IMR-90 (cell line): Measurements from ENCODE around the gene C7. TPM values are rescaled to one million over a fixed set of nuclear protein-coding genes. Genes with fewer than 3 reads are reported as not detected.
A peak's percentile ranks its signal among the peaks of the same experiment; 100 is the strongest.

Source experiments
- ATAC-seq: fragments of 200-7000 bp; cut with Tn5 transposase; 2 replicates; pipeline ENCODE4 v1.9.1; 2020; ENCODE audit warnings: low read depth, mild to moderate bottlenecking, moderate library complexity
- BruUV-seq: library from RNA; stranded (reverse); fragments of 400-500 nt; replicated peaks from 2 replicates; lab custom pipeline; 2021; lab: Mats Ljungman, UMichigan
- CTCF ChIA-PET: fragments of 300-600 bp; formaldehyde crosslinking; extraction: SDS; loops from one replicate; lab custom pipeline; 2021; ENCODE audit warnings: antibody characterized with exemption; lab: Yijun Ruan, JAX
- POLR2A ChIA-PET: fragments of 300-600 bp; sonication (Branson Sonifier 250); formaldehyde crosslinking; loops from one replicate; lab custom pipeline; 2022; ENCODE audit warnings: antibody characterized with exemption; ENCODE audit not compliant: unreplicated experiment; lab: Charles Lee
- DNase-seq: peaks from one replicate; pipeline ENCODE4 v3.0.0; 2013
- H2AFZ ChIP-seq: replicated peaks from 2 replicates; pipeline ENCODE3; 2013; ENCODE audit warnings: low read length, mild to moderate bottlenecking; ENCODE audit not compliant: poor library complexity
- H2AK5ac ChIP-seq: 2 replicates; pipeline ENCODE4 v1.6.1; 2013; ENCODE audit warnings: low read depth, low read length, inconsistent platforms
- H2AK9ac ChIP-seq: replicated peaks from 2 replicates; pipeline ENCODE3; 2013; ENCODE audit warnings: mild to moderate bottlenecking, low read depth, low read length, moderate library complexity; ENCODE audit not compliant: poor library complexity
- H2BK120ac ChIP-seq: 2 replicates; pipeline ENCODE4 v1.6.1; 2013; ENCODE audit warnings: low read depth, low read length, inconsistent platforms
- H2BK15ac ChIP-seq: 3 replicates; pipeline ENCODE4 v1.6.1; 2013; ENCODE audit warnings: low read depth, low read length, inconsistent platforms
- H2BK20ac ChIP-seq: 2 replicates; pipeline ENCODE4 v1.6.1; 2013; ENCODE audit warnings: low read depth, mild to moderate bottlenecking, inconsistent platforms, low read length, moderate library complexity
- H2BK5ac ChIP-seq: 2 replicates; pipeline ENCODE4 v1.6.1; 2013; ENCODE audit warnings: mild to moderate bottlenecking, low read depth, low read length, inconsistent platforms; ENCODE audit not compliant: poor library complexity, severe bottlenecking
- H3K14ac ChIP-seq: replicated peaks from 2 replicates; pipeline ENCODE4 v1.6.1; 2013; ENCODE audit warnings: low read depth, low read length, inconsistent platforms
- H3K18ac ChIP-seq: 2 replicates; pipeline ENCODE4 v1.6.1; 2013; ENCODE audit warnings: low read depth, low read length, control low read depth
- H3K23ac ChIP-seq: 2 replicates; pipeline ENCODE4 v1.6.1; 2013; ENCODE audit warnings: low read depth, low read length, inconsistent platforms
- H3K27ac ChIP-seq: 2 replicates; pipeline ENCODE4 v1.5.1; 2013; ENCODE audit warnings: mild to moderate bottlenecking, control low read depth, low read length; ENCODE audit not compliant: insufficient read depth
- H3K27me3 ChIP-seq: 2 replicates; pipeline ENCODE4 v1.6.1; 2013; ENCODE audit warnings: low read length; ENCODE audit not compliant: control insufficient read depth, insufficient read depth
- H3K36me3 ChIP-seq: 2 replicates; pipeline ENCODE4 v1.6.1; 2013; ENCODE audit warnings: low read length, mixed read lengths; ENCODE audit not compliant: control insufficient read depth, insufficient read depth
- H3K4ac ChIP-seq: 2 replicates; pipeline ENCODE4 v1.6.1; 2013; ENCODE audit warnings: low read depth, low read length, inconsistent platforms
- H3K4me1 ChIP-seq: 2 replicates; pipeline ENCODE4 v1.6.1; 2013; ENCODE audit warnings: low read length, mixed read lengths; ENCODE audit not compliant: control insufficient read depth, insufficient read depth
- H3K4me2 ChIP-seq: 2 replicates; pipeline ENCODE4 v1.6.1; 2013; ENCODE audit warnings: low read depth, mild to moderate bottlenecking, control low read depth, low read length, moderate library complexity
- H3K4me3 ChIP-seq: 2 replicates; pipeline ENCODE4 v1.5.1; 2013; ENCODE audit warnings: low read depth, mild to moderate bottlenecking, control low read depth, low read length, moderate library complexity; ENCODE audit not compliant: insufficient read depth
- H3K56ac ChIP-seq: 2 replicates; pipeline ENCODE4 v1.6.1; 2013; ENCODE audit warnings: low read length, inconsistent platforms; ENCODE audit not compliant: insufficient read depth; ENCODE audit errors: extremely low read depth
- H3K79me1 ChIP-seq, 2 experiments: 2 replicates each; pipeline ENCODE4 v1.6.1; 2013; ENCODE audit warnings: low read length in 2 of 2, inconsistent platforms in 1 of 2, low read depth in 1 of 2
- H3K9ac ChIP-seq: 2 replicates; pipeline ENCODE4 v1.6.1; 2013; ENCODE audit warnings: low read depth, low read length, control low read depth
- H3K9me1 ChIP-seq: 2 replicates; pipeline ENCODE4 v1.6.1; 2013; ENCODE audit warnings: low read length, inconsistent platforms; ENCODE audit not compliant: insufficient read depth
- H3K9me3 ChIP-seq: 2 replicates; pipeline ENCODE4 v1.6.1; 2013; ENCODE audit warnings: low read length; ENCODE audit not compliant: control insufficient read depth, insufficient read depth
- H4K20me1 ChIP-seq: 2 replicates; pipeline ENCODE4 v1.6.1; 2013; ENCODE audit warnings: low read length, inconsistent platforms; ENCODE audit not compliant: insufficient read depth
- H4K5ac ChIP-seq: 2 replicates; pipeline ENCODE4 v1.6.1; 2013; ENCODE audit warnings: mild to moderate bottlenecking, low read depth, low read length, control low read depth
- H4K8ac ChIP-seq, 2 experiments: 2 replicates each; pipeline ENCODE4 v1.6.1; 2013; ENCODE audit warnings: low read depth in 2 of 2, low read length in 2 of 2, control low read depth in 1 of 2, inconsistent platforms in 1 of 2
- H4K91ac ChIP-seq: 2 replicates; pipeline ENCODE4 v1.6.1; 2013; ENCODE audit warnings: low read depth, low read length, inconsistent platforms; ENCODE audit not compliant: insufficient read depth
- BHLHE40 ChIP-seq: fragments of 150-350 bp; IDR thresholded peaks from 2 replicates; pipeline ENCODE4 v1.6.1; 2016; ENCODE audit warnings: mild to moderate bottlenecking, low read depth, low read length
- CEBPB ChIP-seq: IDR thresholded peaks from 2 replicates; pipeline ENCODE4 v1.6.1; 2012; ENCODE audit warnings: low read depth, low read length, improper control_type of control experiment
- CHD1 ChIP-seq: IDR thresholded peaks from 2 replicates; pipeline ENCODE4 v1.6.1; 2012; ENCODE audit warnings: low read depth, low read length, improper control_type of control experiment
- CTCF ChIP-seq: conservative IDR thresholded peaks from 2 replicates; pipeline ENCODE4 v1.5.1; 2012; ENCODE audit warnings: mild to moderate bottlenecking, low read depth, low read length, improper control_type of control experiment
- ELK1 ChIP-seq: fragments of 150-350 bp; IDR thresholded peaks from 2 replicates; pipeline ENCODE4 v1.6.1; 2016; ENCODE audit warnings: low read depth, mild to moderate bottlenecking, low read length, moderate library complexity, borderline replicate concordance
- FOS ChIP-seq: fragments of 150-350 bp; IDR thresholded peaks from 2 replicates; pipeline ENCODE4 v1.6.1; 2016; ENCODE audit warnings: low read depth, low read length
- MAFK ChIP-seq: IDR thresholded peaks from 2 replicates; pipeline ENCODE4 v1.6.1; 2012; ENCODE audit warnings: low read depth, low read length, improper control_type of control experiment
- MAZ ChIP-seq: IDR thresholded peaks from 2 replicates; pipeline ENCODE4 v1.6.1; 2012; ENCODE audit warnings: low read depth, mild to moderate bottlenecking, low read length, improper control_type of control experiment, moderate library complexity, borderline replicate concordance
- MXI1 ChIP-seq: IDR thresholded peaks from 2 replicates; pipeline ENCODE4 v1.6.1; 2012; ENCODE audit warnings: low read depth, mild to moderate bottlenecking, low read length, moderate library complexity, borderline replicate concordance
- NFE2L2 ChIP-seq: fragments of 150-350 bp; IDR thresholded peaks from 2 replicates; pipeline ENCODE4 v1.6.1; 2016; ENCODE audit warnings: low read depth, mild to moderate bottlenecking, low read length
- POLR2A ChIP-seq: IDR thresholded peaks from 2 replicates; pipeline ENCODE4 v1.6.1; 2012; ENCODE audit warnings: mild to moderate bottlenecking, low read depth, low read length
- RAD21 ChIP-seq: IDR thresholded peaks from 2 replicates; pipeline ENCODE4 v1.6.1; 2012; ENCODE audit warnings: low read length, improper control_type of control experiment
- RCOR1 ChIP-seq: IDR thresholded peaks from 2 replicates; pipeline ENCODE4 v1.6.1; 2012; ENCODE audit warnings: mild to moderate bottlenecking, low read length, improper control_type of control experiment; ENCODE audit not compliant: insufficient replicate concordance
- RFX5 ChIP-seq: IDR thresholded peaks from 2 replicates; pipeline ENCODE4 v1.8.0; 2012; ENCODE audit warnings: low read depth, mild to moderate bottlenecking, low read length, moderate library complexity
- SMC3 ChIP-seq: fragments of 150-350 bp; IDR thresholded peaks from 2 replicates; pipeline ENCODE4 v1.6.1; 2016; ENCODE audit warnings: low read depth, mild to moderate bottlenecking, antibody characterized with exemption, low read length, moderate library complexity
- USF2 ChIP-seq: fragments of 150-350 bp; IDR thresholded peaks from 2 replicates; pipeline ENCODE4 v1.6.1; 2017; ENCODE audit warnings: mild to moderate bottlenecking, antibody characterized with exemption, low read length, low read depth
- WGBS, 2 experiments: methylation state at CpG; one replicate each; pipeline versions ENCODE4 v1.1.5 to v1.1.7; 2013; ENCODE audit warnings: missing lambda C conversion rate in 2 of 2; ENCODE audit not compliant: insufficient read length in 1 of 2; ENCODE audit errors: extremely low coverage in 2 of 2; 5-methylcytosine and 5-hydroxymethylcytosine counted together
- dilution Hi-C: fragments of 300-500 bp; cut with HindIII; formaldehyde crosslinking; loops from one replicate; pipeline ENCODE4 v1.14.3; 2018; ENCODE audit warnings: low sequenced_read_pairs; ENCODE audit not compliant: unreplicated experiment
- in situ Hi-C: fragments of 300-500 bp; cut with MboI; formaldehyde crosslinking; loops from 3 replicates; pipeline ENCODE4 v1.14.3; 2019; ENCODE audit warnings: low sequenced_read_pairs, inconsistent platforms, mixed read lengths
- intact Hi-C: fragments of 100-400 bp; cut with micrococcal nuclease; formaldehyde crosslinking; loops from 2 replicates; pipeline ENCODE4 v1.10.0; 2022
- polyA plus RNA-seq, 3 experiments: library from polyadenylated mRNA; depleted of rRNA; stranded (reverse); fragments of >200 nt; gene quantifications; 2 replicates each; pipeline ENCODE4 v1.2.3, GENCODE V29; 2012; ENCODE audit warnings: low replicate concordance in 1 of 3
- total RNA-seq: library from RNA; depleted of rRNA; stranded (reverse); fragments of >200 nt; gene quantifications from 2 replicates; pipeline ENCODE4 v1.2.3, GENCODE V29; 2012

C7 gene
- total and polyA plus RNA-seq, 2 of the 4 experiments (the other 2 are of a cell fraction), result 0.54 to 1.8 TPM

- dilution Hi-C loops (no loop called here), in situ Hi-C loops (no loop called here), intact Hi-C loops (no loop called here)
- Histone ChIP-seq H2BK15ac (no peak overlapping the region), H2AFZ (peak overlapping the region; percentile 13), H2BK5ac (no peak overlapping the region), H4K20me1 (no peaks in the 10 kb centered on the region), H3K4me1 (no peaks in the 10 kb centered on the region), H2AK9ac (no peak overlapping the region), H3K4me2 (no peak overlapping the region), H2BK20ac (no peak overlapping the region), H3K4ac (no peak overlapping the region), H3K9ac (no peak overlapping the region), H2BK120ac (no peak overlapping the region), H3K36me3 (no peaks in the 10 kb centered on the region), H3K4me3 (no peak overlapping the region), H3K23ac (no peak overlapping the region), H3K18ac (no peak overlapping the region), H3K79me1 (no peaks in the 10 kb centered on the region), H3K56ac (no peak overlapping the region), H3K9me1 (no peaks in the 10 kb centered on the region), H3K27me3 (no peaks in the 10 kb centered on the region), H4K8ac (no peak overlapping the region), H2AK5ac (no peak overlapping the region), H3K9me3 (peaks cover 12% of the 10 kb centered on the region), H4K91ac (no peak overlapping the region), H3K27ac (no peak overlapping the region), H3K14ac (no peak overlapping the region), H4K5ac (no peak overlapping the region)
- TF ChIP-seq ELK1 (no peak), CTCF (no peak), POLR2A (no peak), CHD1 (no peak), CEBPB (no peak), SMC3 (no peak), FOS (no peak), RAD21 (no peak), NFE2L2 (no peak), MXI1 (no peak), BHLHE40 (no peak), RFX5 (no peak), USF2 (no peak), RCOR1 (no peak), MAFK (no peak), MAZ (no peak)
- POLR2A ChIA-PET, result no interaction called here
- CTCF ChIA-PET, result no interaction called here
- BruUV-seq, result no TSS peak
- DNase-seq (no peak), ATAC-seq (no peak)
- whole genome bisulfite sequencing, 2 experiments, result no CpG with 5 or more reads among the region's 2 CpGs
These were observed 19.7 kb downstream of the C7 start for GRCh38 chr5:40928886-40929448.
